Measurements from ENCODE around the gene TJAP1.
"Not testable (repeated sequence)": the region's sequence is repeated elsewhere in the genome, so short reads cannot be mapped to it uniquely, and the experiment has no call there.

Gene TJAP1

DNA sequence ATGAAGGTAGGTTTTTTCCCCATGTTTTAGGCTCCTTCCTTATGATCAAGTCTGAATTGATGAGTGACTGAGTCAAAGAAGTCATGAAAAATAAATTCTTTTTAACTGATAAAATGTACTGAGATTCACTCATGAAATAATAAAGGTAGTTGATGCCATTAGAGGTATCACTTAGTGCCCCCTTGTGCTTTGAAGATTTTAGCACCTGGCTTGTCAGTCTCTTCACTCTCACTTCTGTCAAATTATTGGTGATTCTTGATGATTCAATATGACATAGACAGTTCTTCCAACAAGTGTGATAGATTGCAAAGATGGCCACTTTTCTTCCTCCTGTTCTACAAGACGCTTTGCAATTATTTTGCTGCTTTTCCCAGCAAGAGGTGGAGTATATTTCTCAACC is 17.8 kb upstream of the TJAP1 start:
- TF ChIP-seq, protein P1, sequence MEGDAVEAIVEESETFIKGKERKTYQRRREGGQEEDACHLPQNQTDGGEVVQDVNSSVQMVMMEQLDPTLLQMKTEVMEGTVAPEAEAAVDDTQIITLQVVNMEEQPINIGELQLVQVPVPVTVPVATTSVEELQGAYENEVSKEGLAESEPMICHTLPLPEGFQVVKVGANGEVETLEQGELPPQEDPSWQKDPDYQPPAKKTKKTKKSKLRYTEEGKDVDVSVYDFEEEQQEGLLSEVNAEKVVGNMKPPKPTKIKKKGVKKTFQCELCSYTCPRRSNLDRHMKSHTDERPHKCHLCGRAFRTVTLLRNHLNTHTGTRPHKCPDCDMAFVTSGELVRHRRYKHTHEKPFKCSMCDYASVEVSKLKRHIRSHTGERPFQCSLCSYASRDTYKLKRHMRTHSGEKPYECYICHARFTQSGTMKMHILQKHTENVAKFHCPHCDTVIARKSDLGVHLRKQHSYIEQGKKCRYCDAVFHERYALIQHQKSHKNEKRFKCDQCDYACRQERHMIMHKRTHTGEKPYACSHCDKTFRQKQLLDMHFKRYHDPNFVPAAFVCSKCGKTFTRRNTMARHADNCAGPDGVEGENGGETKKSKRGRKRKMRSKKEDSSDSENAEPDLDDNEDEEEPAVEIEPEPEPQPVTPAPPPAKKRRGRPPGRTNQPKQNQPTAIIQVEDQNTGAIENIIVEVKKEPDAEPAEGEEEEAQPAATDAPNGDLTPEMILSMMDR (IDR thresholded peaks at IDR 0.05) = no peak
- intact Hi-C loops (cut with DNase I; ENCODE audit: low total_unique reads) = no loop called here
- H3K27me3 ChIP-seq = peaks cover 0 to 49% of the 10 kb centered on the region in 2 donors
- H3K36me3 ChIP-seq = no peaks in the 10 kb centered on the region
- no peak overlapping the region for H3K4me3 ChIP-seq
- peaks cover 0 to 17% (median 12%) of the 10 kb centered on the region in 4 donors for H3K4me1 ChIP-seq
- no peak overlapping the region for H3K27ac ChIP-seq
- H3K9me3 ChIP-seq = no peaks in the 10 kb centered on the region
- DNase-seq = no peak

DNA sequence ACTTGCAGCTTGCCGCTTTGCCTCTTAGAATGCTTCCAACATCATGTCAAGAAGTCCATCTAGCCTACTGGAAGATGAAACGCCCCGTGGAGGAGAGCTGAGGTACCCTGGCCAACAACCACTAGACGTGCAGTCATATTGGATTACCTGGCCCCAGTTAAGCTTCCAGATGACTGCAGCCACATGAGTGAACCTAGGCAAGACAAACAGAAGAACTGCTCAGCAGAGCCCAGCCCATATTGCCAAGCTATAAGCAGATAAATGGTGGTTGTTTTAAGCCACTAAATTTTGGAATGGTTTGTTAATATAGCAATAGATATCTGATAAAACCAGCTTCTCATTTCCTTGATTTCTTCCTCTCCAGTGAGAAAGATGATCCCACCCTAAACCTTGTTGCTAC is 17.3 kb upstream of the TJAP1 start:
- Histone ChIP-seq H3K9me3 (no peaks in the 10 kb centered on the region), H3K4me1 (peaks cover 0 to 12% (median 9%) of the 10 kb centered on the region in 4 donors), H3K4me3 (no peak overlapping the region), H3K36me3 (no peaks in the 10 kb centered on the region), H3K27ac (no peak overlapping the region), H3K27me3 (peaks cover 0 to 48% of the 10 kb centered on the region in 2 donors)
- intact Hi-C loops (cut with DNase I; ENCODE audit: low total_unique reads) = no loop called here
- DNase-seq = no peak
- TF ChIP-seq, protein P1 (IDR thresholded peaks at IDR 0.05) = no peak

DNA sequence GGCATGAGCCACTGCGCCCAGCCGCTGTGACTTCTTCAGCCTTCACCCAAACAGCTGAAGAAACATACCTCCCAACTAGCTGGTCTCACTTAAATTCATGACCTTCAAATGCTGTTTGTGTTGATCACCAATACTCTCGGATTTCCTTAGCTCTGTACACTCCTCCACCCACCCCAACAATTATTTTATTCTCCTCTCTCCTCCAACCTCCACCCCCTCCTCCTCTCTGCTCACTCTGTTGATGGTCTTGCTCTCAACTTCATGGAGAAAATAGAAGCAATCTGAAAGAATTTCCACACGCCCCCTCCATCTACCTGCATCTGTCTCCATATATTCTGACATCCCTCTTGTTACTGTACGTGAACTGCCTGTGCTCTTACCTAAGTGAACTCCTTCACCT is 15.4 kb upstream of the TJAP1 start:
- DNase-seq = no peak

DNA sequence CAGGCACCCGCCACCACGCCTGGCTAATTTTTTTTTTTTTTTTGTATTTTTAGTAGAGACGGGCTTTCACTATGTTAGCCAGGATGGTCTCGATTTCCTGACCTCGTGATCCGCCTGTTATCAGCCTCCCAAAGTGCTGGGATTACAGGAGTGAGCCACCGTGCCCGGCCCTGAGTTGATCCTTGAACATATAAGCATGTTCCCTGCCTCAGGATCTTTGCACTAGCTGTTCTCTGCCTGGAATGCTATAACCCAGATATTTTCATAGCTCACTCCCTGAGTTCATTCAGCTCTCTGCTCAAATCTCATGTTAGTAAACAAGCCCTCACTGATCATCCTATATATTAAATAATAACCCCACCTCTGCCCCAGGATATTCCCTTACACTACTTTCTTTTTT is 13.0 kb upstream of the TJAP1 start:
- intact Hi-C loops (cut with DNase I; ENCODE audit: low total_unique reads) = no loop called here
- H3K9me3 ChIP-seq = no peaks in the 10 kb centered on the region
- no peak for DNase-seq
- no peak overlapping the region for H3K27ac ChIP-seq
- H3K4me1 ChIP-seq = no peaks in the 10 kb centered on the region
- peaks cover 0 to 38% of the 10 kb centered on the region in 2 donors for H3K27me3 ChIP-seq
- H3K4me3 ChIP-seq = no peak overlapping the region
- no peaks in the 10 kb centered on the region for H3K36me3 ChIP-seq
- TF ChIP-seq, protein P1 (IDR thresholded peaks at IDR 0.05) = no peak

More for the DNA sequence above, 15.4 kb upstream of the TJAP1 start:
- intact Hi-C loops (cut with DNase I; ENCODE audit: low total_unique reads) = no loop called here
- H3K27ac ChIP-seq = no peak overlapping the region
- H3K4me1 ChIP-seq = no peaks in the 10 kb centered on the region
- H3K4me3 ChIP-seq = no peak overlapping the region
- TF ChIP-seq, protein P1 (IDR thresholded peaks at IDR 0.05) = no peak
- H3K27me3 ChIP-seq = peaks cover 0 to 42% of the 10 kb centered on the region in 2 donors
- no peaks in the 10 kb centered on the region for H3K9me3 ChIP-seq
- no peaks in the 10 kb centered on the region for H3K36me3 ChIP-seq

DNA sequence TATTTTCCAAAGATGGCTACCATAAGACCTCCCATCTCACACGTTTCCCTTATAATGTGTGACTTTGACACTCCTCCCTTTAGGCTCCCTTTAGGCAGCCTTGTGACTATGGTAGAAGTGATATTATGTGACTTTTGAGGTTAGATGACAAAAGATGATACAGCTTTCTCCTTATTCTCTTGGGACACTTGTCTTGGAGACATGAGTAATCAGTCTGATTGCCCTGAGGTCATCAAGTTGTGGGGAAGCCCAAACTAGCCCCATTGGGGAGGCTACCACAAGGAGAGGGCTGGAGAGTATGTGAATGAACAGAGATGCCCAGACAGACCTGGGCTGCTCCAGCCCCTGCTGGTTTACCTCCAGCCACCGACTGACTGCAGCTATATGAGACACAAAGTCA is 11.4 kb upstream of the TJAP1 start:
- no peaks in the 10 kb centered on the region for H3K36me3 ChIP-seq
- H3K9me3 ChIP-seq = no peaks in the 10 kb centered on the region
- no peak for DNase-seq
- H3K4me1 ChIP-seq = no peaks in the 10 kb centered on the region
- peaks cover 0 to 42% of the 10 kb centered on the region in 2 donors for H3K27me3 ChIP-seq
- TF ChIP-seq, protein P1 (IDR thresholded peaks at IDR 0.05) = no peak
- H3K4me3 ChIP-seq = no peak overlapping the region
- intact Hi-C loops (cut with DNase I; ENCODE audit: low total_unique reads) = no loop called here
- no peak overlapping the region for H3K27ac ChIP-seq

DNA sequence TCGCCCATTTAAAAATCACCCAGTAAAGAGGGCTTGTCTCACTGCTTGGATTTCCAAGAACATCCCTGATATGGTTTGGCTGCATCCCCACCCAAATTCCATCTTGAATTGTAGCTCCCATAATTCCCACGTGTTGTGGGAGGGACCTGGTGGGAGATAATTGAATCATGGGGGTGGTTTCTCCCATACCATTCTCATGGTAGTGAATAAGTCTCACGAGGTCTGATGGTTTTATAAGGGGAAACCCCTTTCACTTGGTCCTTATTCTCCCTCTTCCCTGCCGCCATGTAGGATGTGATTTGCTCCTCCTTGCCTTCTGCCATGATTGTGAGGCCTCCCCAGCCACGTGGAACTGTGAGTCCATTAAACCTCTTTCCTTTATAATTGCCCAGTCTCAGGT is 10.1 kb upstream of the TJAP1 start:
- H3K36me3 ChIP-seq, H3K27ac ChIP-seq: not testable (repeated sequence)

More for the DNA sequence above, 10.1 kb upstream of the TJAP1 start:
- H3K4me3 ChIP-seq; DNase-seq; H3K4me1 ChIP-seq; intact Hi-C loops (cut with DNase I; ENCODE audit: low total_unique reads); H3K9me3 ChIP-seq: not testable (repeated sequence)
- peaks cover 0 to 38% of the 10 kb centered on the region in 2 donors for H3K27me3 ChIP-seq

Measured in tibial artery (tissue), 4 donors.